HG03108 (cell line): ENCODE measurements around the gene MYLK.
"Not testable (repeated sequence)": the region's sequence is repeated elsewhere in the genome, so short reads cannot be mapped to it uniquely, and the experiment has no call there.

Experiments used
- ATAC-seq: cut with Tn5 transposase; IDR thresholded peaks from one replicate; pipeline ENCODE4 v1.9.1; 2021; ENCODE audit warnings: moderate library complexity; ENCODE audit not compliant: unreplicated experiment

Gene MYLK, protein sequence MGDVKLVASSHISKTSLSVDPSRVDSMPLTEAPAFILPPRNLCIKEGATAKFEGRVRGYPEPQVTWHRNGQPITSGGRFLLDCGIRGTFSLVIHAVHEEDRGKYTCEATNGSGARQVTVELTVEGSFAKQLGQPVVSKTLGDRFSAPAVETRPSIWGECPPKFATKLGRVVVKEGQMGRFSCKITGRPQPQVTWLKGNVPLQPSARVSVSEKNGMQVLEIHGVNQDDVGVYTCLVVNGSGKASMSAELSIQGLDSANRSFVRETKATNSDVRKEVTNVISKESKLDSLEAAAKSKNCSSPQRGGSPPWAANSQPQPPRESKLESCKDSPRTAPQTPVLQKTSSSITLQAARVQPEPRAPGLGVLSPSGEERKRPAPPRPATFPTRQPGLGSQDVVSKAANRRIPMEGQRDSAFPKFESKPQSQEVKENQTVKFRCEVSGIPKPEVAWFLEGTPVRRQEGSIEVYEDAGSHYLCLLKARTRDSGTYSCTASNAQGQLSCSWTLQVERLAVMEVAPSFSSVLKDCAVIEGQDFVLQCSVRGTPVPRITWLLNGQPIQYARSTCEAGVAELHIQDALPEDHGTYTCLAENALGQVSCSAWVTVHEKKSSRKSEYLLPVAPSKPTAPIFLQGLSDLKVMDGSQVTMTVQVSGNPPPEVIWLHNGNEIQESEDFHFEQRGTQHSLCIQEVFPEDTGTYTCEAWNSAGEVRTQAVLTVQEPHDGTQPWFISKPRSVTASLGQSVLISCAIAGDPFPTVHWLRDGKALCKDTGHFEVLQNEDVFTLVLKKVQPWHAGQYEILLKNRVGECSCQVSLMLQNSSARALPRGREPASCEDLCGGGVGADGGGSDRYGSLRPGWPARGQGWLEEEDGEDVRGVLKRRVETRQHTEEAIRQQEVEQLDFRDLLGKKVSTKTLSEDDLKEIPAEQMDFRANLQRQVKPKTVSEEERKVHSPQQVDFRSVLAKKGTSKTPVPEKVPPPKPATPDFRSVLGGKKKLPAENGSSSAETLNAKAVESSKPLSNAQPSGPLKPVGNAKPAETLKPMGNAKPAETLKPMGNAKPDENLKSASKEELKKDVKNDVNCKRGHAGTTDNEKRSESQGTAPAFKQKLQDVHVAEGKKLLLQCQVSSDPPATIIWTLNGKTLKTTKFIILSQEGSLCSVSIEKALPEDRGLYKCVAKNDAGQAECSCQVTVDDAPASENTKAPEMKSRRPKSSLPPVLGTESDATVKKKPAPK (N-terminal part only)

DNA sequence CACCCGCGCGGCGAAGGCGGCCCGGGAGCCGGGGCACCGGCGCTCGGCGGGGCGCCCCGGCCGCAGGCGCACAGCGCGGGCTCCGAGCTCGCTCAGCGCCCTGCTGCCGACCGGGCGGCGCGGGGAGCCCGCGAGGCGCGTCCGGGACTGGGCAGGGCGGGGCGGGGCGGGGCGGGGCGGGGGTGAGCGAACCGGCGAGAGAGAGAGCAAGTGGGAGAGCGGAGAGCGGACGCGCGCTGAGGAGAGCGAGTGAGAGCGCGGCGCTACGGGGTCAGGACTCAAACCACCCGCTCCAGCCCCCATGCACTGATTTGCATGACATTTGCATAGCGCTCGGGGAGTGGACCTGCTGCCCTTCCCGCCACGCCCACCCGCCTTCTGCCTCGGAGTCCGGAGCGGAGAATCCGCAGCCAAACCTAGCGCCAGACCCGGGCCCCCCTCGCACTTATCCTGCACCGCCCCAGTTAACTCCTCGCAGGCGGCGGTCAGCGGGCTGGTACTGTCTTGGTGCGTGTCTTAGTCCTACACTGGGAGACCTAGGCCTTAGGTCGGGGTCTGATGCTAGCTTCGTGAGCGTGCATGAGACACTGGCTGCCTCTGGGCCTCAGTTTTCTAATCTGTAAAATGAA is at the start of gene MYLK:
Gene MYLK (minus strand): TSS at position 130 of the 629 bp plus-strand sequence. CDS start 90,491 bp downstream, outside the sequence.
- no peak for ATAC-seq

DNA sequence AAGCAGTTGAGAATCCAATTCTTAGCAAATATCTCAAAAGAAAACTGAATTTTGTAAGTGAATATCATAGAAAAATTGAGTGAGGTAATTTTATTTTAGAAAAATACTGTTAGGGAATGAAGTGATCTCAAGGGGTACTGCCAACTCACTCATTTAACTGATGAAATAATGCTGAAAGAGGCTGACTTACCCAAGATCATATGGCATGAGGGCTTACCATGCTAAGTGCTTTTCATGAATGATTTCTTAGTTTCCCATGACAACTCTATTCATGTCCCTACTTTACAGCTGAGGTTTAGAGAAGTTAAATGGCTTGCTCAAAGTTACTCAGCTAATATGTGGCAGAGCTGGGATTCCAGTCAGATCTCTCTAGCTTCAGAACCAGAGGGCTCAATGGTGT is 46.3 kb upstream of the MYLK start:
- ATAC-seq: no peak

DNA sequence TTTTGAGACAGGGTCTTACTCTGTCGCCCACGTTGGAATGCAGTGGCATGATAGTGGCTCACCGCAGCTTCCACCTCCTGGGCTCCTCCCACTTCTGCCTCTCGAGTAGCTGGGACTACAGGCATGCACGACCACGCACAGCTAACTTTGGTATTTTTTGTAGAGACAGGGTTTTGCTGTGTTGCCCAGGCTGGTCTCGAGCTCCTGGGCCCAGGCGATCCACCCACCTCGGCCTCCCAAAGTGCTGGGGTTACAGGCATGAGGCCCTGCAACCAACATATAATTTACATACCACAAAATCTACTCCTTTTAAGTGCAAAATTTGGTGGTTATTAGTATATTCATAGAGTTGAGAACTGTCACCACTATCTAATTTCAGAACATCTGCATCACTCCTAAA is 45.2 kb upstream of the MYLK start:
- ATAC-seq: no peak

DNA sequence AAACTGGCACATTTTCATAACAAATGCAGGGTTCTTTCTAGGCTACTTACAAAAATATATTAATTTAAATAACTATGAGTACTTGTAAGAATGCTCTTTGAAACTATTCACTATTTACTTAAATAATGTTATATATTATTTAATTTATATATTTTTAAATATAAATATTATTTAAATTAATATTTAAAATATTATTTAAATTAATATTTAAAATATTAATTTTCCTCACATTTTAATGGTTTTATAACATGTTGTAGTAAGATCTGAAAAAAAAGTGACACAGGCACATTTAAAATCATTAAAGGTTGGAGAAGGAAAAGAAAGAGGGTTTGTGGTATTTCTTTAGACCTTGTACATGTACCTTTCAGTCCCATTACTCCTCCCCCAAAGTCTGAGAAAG is 42.3 kb upstream of the MYLK start:
- no peak for ATAC-seq

DNA sequence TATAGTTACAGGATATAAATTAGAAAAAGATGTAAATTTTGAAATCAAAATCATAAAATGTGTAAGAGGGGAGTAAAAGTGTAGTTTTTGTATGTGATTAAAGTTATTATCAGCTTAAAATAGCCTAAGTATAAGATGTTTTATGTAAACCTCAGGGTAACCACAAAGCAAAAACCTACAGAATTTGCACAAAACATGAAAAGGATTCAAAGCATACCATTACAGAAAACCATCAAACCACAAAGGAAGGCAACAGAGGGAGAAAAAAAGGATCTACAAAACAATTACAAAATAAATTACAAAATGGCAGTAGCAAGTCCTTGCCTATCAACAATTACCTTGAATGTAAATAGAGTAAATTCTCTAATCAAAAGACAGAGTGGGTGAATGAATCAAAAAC is 36.7 kb upstream of the MYLK start:
- ATAC-seq: no peak

DNA sequence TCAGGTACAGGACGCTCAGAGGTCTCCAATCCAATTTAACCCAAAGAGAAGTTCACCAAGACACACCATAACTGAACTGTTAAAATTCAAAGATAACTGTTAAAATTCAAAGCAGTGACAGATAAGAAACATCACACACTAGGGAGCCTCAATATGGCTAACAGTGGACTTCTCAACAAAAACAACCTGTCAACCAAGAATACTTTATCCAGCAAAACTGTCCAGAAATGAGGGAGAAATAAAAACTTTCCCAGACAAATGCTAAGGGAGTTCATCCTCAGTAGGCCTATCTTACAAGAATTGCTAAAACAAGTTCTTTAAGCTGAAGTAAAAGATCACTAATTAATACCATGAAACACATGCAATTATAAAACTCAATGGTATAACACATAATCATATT is 36.3 kb upstream of the MYLK start:
- ATAC-seq: no peak

DNA sequence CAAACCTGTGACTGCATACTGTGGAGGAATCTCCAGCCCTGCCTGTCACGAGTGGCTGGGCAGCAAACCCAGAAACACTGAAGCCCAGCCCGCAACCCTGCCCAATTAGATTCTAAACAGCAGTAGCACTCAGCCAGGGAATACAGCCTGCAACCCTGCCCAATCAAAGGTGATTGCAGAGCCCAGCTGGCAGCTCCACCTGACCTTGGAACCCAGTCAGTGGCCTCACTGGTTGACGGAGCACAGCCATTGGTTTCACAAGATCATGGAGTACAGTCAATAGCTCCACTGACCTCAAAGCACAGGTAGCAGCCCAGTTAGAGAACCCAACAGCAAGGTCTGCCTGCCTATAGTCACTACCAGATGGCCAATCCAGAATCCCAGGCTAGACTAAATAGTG is 35.2 kb upstream of the MYLK start:
- ATAC-seq: no peak

DNA sequence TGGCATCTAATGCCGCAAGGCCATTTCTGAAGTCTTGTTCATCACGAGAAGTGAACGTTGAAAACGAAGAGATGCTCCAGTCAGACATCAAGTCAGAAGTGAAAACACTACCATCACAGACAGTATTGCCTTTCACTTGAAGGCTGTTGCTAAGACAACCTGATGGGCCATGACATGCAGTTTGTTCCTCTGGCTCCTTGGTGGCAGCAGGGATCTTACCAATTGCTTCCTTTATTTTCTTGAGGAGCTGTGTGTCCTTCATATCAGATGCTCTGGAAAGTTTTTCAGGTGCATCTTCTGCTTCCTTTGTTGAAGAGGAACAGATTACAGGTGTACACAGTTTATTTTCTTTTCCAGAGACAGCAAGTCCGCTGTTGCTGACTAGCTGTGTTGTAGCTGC is 30.7 kb upstream of the MYLK start:
- no peak for ATAC-seq

DNA sequence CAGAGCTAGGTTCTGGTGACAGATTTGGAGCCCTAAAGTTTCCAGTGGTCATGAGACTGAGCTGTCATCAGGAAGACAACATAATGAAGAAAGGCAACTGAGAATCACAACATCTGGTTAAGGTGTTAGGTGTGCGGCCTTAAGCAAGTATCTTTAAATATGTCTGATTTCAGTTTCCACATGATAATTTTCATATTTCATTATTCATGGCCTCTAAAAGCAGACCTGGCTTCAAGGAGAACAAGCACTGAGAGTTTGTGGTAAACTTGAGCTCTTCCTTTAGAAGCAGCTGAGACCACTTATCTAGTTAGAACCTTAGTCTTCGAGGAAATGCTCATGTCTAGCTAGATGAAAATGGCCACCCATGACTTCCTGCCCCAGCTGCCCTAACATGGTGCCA is 25.7 kb upstream of the MYLK start:
- ATAC-seq: no peak

DNA sequence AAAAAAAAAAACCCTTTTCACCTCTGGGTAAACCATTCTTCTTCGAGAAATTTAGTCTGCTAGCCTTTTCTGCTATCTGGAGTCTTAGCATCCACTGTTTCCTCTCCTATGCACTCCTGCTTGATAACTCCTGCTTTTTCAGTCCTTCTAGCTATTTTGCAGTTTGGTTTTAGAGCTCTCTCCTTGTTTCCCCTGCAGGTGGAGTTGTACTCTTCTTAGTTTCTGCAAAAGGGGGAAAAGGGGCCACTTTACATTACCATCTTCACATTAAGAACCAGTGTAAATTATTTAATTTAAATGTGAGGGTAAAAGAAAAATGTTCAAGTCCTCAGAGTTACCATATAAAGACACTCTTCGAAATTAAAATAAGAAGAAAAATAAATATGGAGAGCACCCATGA is 23.6 kb upstream of the MYLK start:
- no peak for ATAC-seq

DNA sequence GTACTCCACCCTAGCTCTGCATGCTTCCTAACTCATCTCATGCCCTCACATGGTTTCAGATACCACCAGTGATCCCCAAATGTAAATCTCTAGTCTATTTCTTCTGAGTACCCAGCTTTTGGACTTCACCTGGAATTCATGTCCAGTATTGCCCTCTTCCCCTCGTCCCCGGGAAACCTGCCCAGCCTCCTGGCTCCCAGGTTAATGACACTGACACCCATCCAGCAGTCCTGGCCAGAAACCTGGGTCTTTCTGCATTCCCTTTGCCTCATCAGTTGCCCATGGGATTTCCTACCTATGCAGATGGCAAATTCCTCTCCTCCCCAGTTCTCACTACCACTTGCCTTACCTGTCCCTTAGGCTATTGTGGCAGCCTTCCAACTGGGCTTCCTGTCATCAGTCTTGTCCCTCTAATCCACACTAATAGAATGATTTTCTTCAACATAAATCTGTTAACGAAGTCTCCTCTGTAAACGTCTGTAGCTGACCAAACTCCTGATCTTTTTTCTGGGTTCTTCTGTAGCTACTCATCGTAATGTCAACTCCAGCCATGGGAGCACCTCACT is 15.3 kb upstream of the MYLK start:
- no peak for ATAC-seq

DNA sequence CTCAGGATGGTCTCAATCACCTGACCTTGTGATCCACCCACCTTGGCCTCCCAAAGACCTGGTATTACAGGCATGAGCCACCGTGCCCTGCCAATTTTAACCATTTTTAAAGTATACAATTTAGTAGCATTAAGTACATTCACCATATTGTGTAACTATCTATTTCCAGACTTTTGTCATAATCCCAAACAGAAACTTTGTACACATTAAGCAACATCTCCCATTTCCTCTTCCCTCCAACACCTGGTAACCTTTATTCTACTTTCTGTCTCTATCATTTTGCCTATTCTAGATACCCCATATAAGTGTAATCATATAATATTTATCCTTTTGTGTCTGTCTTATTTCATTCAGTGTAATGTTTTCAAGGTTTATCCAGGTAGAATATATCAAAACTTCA is 8.9 kb upstream of the MYLK start:
- no peak for ATAC-seq

DNA sequence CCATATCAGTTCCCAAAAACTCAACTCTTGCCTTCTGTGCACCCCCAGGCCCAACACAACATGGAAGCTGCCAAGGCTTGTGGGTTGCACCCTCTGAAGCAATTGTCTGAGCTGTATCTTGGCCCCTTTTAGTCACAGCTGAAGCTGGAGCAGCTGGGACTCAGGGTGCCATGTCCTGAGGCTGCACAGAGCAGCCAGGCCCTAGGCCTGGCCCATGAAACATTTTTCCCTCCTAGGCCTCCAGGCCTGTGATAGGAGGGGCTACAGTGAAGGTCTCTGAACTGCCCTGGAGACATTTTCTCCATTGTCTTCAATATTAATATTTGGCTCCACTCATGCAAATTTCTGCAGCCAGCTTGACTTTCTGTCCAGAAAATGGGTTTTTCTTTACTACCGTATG is 8.1 kb upstream of the MYLK start:
- ATAC-seq: no peak

DNA sequence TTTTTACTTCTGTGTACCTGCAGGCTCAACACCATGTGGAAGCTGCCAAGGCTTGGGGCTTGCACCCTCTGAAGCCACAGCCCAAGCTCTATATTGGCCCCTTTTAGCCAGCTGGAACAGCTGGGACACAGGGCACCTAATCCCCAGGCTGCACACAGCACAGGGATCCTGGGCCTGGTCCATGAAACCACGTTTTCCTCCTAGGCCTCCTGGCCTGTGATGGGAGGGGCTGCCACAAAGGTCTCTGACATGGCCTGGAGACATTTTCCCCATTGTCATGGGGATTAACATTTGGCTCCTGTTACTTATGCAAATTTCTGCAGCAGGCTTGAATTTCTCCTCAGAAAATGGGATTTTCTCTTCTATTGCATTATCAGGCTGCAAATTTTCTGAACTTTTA is 6.9 kb upstream of the MYLK start:
- not testable (repeated sequence) for ATAC-seq

DNA sequence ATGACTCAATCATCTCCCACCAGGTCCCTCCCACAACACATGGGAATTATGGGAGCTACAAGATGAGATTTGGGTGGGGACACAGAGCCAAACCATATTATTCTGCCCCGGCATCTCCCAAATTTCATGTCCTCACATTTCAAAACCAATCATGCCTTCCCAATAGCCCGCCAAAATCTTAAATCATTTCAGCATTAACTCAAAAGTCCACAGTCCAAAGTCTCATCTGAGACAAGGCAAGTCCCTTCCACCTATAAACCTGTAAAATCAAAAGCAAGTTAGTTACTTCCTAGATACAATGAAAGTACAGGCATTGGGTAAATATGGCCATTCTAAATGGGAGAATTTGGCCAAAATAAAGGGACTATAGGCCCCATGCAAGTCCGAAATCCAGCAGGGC is 6.0 kb upstream of the MYLK start:
- ATAC-seq: not testable (repeated sequence)

DNA sequence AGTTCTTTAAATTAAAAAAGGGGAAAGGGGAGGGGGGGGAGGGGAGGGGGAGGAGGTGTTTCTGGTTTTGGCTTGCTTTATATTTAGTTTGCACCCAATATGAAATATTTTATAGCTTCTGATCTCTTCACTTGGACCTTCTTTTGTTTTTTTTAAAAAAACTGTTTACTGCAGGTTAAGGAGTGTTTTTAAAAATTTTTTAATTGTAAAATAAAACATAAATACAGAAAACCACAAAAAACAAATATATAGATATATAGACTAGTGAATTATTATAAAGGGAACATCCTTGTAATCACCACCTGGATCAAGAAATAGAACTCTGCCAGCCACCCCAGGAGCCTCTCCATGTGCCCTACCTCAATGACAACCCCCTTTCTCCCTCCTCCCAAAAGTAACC is 861 bp upstream of the MYLK start:
- ATAC-seq: no peak

DNA sequence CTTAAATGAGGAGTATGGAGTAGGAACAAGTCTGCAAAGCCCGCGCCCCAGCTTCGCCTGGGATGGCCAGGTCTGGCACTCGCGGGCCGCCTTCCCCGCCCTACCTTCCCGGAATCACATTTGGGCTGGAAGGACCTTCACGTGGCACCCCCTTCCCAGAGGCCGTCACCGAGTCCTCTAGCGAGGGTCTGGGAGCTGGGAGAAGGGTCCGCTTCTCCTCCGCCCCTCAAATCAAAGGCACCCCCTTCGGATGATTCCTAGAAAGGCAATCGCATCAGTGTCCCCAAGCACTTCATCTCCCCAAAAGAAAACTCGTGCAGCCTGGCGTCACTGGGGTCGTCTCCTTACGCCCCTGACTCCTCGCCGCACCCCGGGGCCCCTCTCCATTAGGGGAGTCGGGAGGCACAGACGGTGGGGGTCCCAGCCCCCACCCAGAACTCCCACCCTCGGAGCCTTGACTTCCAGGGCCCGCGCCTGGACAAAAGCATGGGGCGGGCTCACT is 380 bp downstream of the MYLK start:
- ATAC-seq: no peak

DNA sequence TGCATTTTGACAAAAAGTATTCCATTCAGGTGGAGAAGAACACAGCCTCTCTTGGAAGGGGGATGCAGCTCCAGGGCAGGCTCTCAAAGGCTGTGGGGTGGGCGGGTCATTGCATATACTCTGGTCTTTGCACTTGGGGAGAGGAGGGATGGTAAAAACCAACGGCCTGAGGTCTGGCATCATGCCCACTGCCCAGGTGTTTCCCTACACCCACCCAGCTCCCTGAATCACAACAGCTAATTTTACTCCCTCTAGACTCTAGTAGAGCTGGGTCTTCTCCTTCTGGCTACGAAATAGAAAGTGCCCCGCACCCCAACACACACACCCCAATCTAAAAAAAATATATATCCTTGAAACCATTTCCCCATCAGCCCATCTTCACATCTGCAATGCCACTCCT is 1.0 kb downstream of the MYLK start:
- no peak for ATAC-seq

DNA sequence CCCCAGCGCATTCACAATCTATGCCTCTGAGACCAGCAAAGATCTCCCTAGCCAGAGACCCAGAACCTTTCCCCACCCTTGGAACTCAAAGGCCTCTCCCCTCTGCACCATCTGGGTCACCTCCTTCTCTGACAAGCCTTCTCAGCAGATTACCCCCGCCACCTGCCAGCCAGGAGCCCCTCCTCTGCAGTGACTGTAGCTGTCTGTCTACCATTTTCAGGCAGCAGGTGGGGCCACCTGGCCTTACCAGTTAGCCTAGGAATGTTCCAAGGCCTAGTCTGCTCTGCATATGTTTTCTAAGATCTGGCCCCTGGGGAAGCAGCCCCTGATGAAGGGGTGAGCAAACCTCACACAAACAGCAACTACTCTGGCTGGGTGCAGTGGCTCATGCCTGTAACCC is 2.4 kb downstream of the MYLK start:
- no peak for ATAC-seq

DNA sequence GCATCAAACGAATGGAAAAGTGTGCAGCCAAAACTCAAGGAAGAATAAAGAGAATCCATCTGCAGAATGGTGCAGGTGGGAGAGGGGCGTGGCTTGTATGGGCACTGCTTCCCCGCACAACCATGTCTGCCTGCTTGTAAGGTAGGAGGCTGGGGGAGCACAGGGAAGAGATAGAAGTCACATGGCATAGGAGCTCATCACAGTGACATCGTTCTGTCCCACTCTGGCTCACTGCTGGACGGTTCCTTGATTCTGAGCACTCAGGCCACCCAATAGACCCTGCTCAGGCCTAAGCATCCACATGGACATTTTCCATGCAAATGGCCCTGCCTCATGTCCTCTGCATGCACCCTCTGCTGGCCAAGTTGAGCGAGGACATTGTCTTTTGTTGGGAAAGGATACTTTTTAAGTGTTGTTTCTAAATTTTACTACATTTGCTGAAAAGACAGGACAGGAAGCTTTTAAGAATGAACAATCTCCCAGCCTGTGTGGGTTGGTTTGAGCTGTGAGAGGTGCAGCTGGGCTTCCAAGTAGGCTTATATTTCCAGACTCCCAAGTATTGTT is 3.1 kb downstream of the MYLK start:
- ATAC-seq: no peak
